ENCODE measurements around the gene ARMC2.

DNA sequence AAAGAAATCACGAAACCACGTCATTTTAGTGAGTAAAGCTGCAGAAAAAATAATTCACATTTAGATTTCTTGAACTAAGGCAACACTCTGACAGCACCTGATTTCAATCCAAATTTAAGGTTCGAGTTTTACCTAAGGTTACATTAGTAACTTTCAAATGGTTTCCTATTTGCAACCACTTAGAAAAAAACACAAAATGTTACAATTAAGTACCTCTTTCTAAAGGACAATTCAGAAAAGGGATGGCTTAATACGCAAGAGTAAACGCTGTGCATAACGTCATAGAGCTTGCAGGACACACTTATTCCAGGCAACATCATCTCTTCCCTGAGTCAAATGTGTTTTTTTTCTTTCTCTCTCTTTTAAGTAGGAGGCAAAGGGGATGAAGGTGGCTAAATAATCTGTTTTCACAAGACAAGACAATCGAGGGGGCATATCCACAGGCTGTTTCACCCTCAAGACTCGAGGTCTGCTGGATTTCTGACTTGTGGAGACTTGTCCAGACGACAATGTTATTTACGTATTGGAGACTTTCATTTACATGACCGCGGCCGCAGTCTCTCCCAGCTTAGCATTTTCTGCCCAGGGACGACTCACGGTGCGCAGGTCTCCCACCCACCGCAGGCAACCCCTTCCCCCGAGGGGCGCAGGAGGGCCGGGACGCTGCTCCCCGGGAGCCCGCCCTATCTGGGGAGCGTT is 160.5 kb downstream of the ARMC2 start:
- TF ChIP-seq POLR2A (IDR thresholded peaks at IDR 0.05; ENCODE audit: low read length), result no peak
- TF ChIP-seq GATA1 (IDR thresholded peaks at IDR 0.05; ENCODE audit: low read depth, low read length), result no peak

Data from erythroblast (primary cell).